Measurements from ENCODE around the gene FZD2. TPM values are rescaled to one million over a fixed set of nuclear protein-coding genes. Genes with fewer than 3 reads are reported as not detected.
A peak's percentile ranks its signal among the peaks of the same experiment; 100 is the strongest.

Gene FZD2
- total and polyA plus RNA-seq, 2 experiments from 2014 or later = 7.1 to 21.4 TPM

DNA sequence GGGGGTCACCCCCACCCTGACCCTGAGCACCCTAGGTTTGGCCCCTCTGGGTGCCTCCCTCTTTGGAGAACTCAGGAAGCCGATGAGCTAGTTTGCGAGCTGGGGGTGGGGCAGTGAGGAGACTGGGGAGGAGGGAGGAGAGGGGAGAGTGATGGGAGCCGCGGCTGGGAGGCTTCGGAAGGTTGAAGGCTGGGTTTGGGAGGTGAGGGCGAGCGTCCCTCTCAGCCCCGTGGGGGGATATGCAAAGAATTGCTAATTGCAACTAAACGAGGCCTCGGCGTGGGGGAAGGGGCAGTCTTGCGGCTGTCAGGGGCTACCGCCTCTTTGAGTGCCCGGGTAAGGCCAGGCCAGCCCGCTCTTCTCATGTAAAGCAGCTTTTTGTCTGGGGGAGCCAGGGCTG is 17.6 kb upstream of the FZD2 start:
- H2AFZ ChIP-seq = no peak overlapping the region

DNA sequence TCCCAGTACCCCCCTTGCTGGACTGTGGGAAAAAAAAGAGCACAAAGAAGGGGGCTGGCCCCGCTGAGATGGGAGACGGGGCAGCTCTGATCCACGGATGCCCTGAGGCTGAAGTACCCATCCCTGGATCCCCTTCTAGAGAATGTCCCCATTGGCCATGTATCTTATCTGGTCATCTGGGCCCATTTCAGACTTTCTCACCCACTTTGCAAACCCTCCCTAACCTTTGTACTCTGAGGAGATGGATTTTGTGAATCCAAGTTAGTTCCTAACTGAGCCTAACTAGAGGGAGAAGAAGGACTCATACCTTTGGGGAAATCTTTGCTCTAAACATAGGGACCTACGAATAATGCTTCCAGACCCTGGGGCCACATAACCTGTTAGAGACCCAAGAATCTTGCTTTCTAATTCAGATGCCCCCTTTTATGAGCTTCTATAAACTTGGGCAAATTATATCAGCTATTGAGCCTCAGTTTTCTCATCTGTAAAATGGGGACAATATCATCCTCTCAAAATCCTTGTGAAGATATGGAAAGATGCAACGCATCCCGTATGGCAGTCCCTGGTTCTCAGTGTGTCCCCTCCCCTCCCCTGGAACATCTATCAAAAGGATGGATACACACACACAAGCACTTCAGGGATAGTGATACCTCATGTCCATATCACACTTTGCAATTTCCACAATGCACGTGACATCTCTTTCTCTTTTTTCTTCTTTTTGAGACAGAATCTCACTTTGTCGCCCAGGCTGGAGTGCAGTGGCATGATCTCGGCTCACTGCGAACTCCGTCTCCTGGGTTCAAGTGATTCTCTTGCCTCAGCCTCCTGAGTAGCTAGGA is 16.8 kb upstream of the FZD2 start:
- H3K4me1 ChIP-seq (ENCODE audit: insufficient read depth) = peaks cover 47% of the 10 kb centered on the region
- 95 to 96% methylated on average over 10 to 11 of the region's 11 CpGs for WGBS, 2 experiments (ENCODE audit: low coverage in 1 of 2, low lambda C conversion rate in 2 of 2, missing lambda C conversion rate in 2 of 2)

More for the DNA sequence above, 17.6 kb upstream of the FZD2 start:
- H3K36me3 ChIP-seq (ENCODE audit: low read depth) = no peaks in the 10 kb centered on the region
- H3K79me2 ChIP-seq (ENCODE audit: insufficient read depth) = no peaks in the 10 kb centered on the region
- H3K27me3 ChIP-seq (replicated peaks; ENCODE audit: insufficient read depth) = no peaks in the 10 kb centered on the region
- H3K9me2 ChIP-seq (ENCODE audit: insufficient read depth) = no peaks in the 10 kb centered on the region
- H3K4me1 ChIP-seq (ENCODE audit: insufficient read depth) = peaks cover 39% of the 10 kb centered on the region
- no peak overlapping the region for H3K4me3 ChIP-seq
- H3K9ac ChIP-seq = no peak overlapping the region
- no peak for DNase-seq
- H3K4me2 ChIP-seq (ENCODE audit: unreplicated experiment) = no peak overlapping the region
- TF ChIP-seq EZH2phosphoT487 (IDR thresholded peaks at IDR 0.05; ENCODE audit: insufficient read depth, low read depth) (no peak), EZH2 (IDR thresholded peaks at IDR 0.05; ENCODE audit: insufficient read depth, poor library complexity, severe bottlenecking) (no peak)
- WGBS, 2 experiments (ENCODE audit: low coverage in 1 of 2, low lambda C conversion rate in 2 of 2, missing lambda C conversion rate in 2 of 2) = 71 to 73% methylated on average over 8 to 15 of the region's 15 CpGs
- no peaks in the 10 kb centered on the region for H4K20me1 ChIP-seq (ENCODE audit: insufficient read depth)
- in situ Hi-C loops (cut with MboI) = loop anchor here (10.0 to 25.0 kb wide), 2 partner anchors 95 to 327 kb away; partner anchors contain the start of gene UBTF
- H3F3A ChIP-seq (ENCODE audit: insufficient read depth) = peaks cover 21% of the 10 kb centered on the region
- no peak overlapping the region for H3K27ac ChIP-seq
- H3K9me3 ChIP-seq (ENCODE audit: low read depth) = no peaks in the 10 kb centered on the region

GRCh38 chr17:44541884-44542581 is 15.3 kb upstream of the FZD2 start:
- Histone ChIP-seq H3K79me2 (ENCODE audit: insufficient read depth) (no peaks in the 10 kb centered on the region), H3K27ac (peak overlapping the region; percentile 85; the same call in 1 of the 2 replicates), H3K27me3 (replicated peaks; ENCODE audit: insufficient read depth) (no peaks in the 10 kb centered on the region), H3K4me3 (no peak overlapping the region), H4K20me1 (ENCODE audit: insufficient read depth) (no peaks in the 10 kb centered on the region), H3K9me2 (ENCODE audit: insufficient read depth) (no peaks in the 10 kb centered on the region), H3K4me1 (ENCODE audit: insufficient read depth) (peaks cover 49% of the 10 kb centered on the region), H3K9me3 (ENCODE audit: low read depth) (no peaks in the 10 kb centered on the region), H3F3A (ENCODE audit: insufficient read depth) (peaks cover 26% of the 10 kb centered on the region), H3K4me2 (ENCODE audit: unreplicated experiment) (no peak overlapping the region), H3K36me3 (ENCODE audit: low read depth) (no peaks in the 10 kb centered on the region), H2AFZ (no peak overlapping the region), H3K9ac (no peak overlapping the region)
- WGBS, 2 experiments (ENCODE audit: low coverage in 1 of 2, low lambda C conversion rate in 2 of 2, missing lambda C conversion rate in 2 of 2) = 68 to 69% methylated on average over 8 of the region's 8 CpGs
- no peak for TF ChIP-seq EZH2 (IDR thresholded peaks at IDR 0.05; ENCODE audit: insufficient read depth, poor library complexity, severe bottlenecking)
- no peak for TF ChIP-seq EZH2phosphoT487 (IDR thresholded peaks at IDR 0.05; ENCODE audit: insufficient read depth, low read depth)
- in situ Hi-C loops (cut with MboI) = loop anchor here (25.0 kb wide), 1 partner anchor 330 kb away; the partner anchor contains the start of gene UBTF
- no peak for DNase-seq

More for the DNA sequence above, 16.8 kb upstream of the FZD2 start:
- Histone ChIP-seq H3K79me2 (ENCODE audit: insufficient read depth) (no peaks in the 10 kb centered on the region), H3K9me3 (ENCODE audit: low read depth) (no peaks in the 10 kb centered on the region), H3K4me3 (no peak overlapping the region), H3K27ac (no peak overlapping the region), H3K9me2 (ENCODE audit: insufficient read depth) (no peaks in the 10 kb centered on the region), H3K36me3 (ENCODE audit: low read depth) (no peaks in the 10 kb centered on the region), H3K4me2 (ENCODE audit: unreplicated experiment) (no peak overlapping the region), H3F3A (ENCODE audit: insufficient read depth) (peaks cover 21% of the 10 kb centered on the region), H3K27me3 (replicated peaks; ENCODE audit: insufficient read depth) (no peaks in the 10 kb centered on the region), H2AFZ (no peak overlapping the region), H3K9ac (no peak overlapping the region), H4K20me1 (ENCODE audit: insufficient read depth) (no peaks in the 10 kb centered on the region)
- in situ Hi-C loops (cut with MboI) = loop anchor here (25.0 kb wide), 1 partner anchor 328 kb away; the partner anchor contains the start of gene UBTF
- DNase-seq = no peak
- no peak for TF ChIP-seq EZH2 (IDR thresholded peaks at IDR 0.05; ENCODE audit: insufficient read depth, poor library complexity, severe bottlenecking)
- no peak for TF ChIP-seq EZH2phosphoT487 (IDR thresholded peaks at IDR 0.05; ENCODE audit: insufficient read depth, low read depth)

- Histone ChIP-seq H3K9ac (peak overlapping the region; percentile 53), H3F3A (ENCODE audit: insufficient read depth) (peaks cover 30% of the 10 kb centered on the region), H3K4me1 (ENCODE audit: insufficient read depth) (peaks cover 59% of the 10 kb centered on the region), H3K9me2 (ENCODE audit: insufficient read depth) (no peaks in the 10 kb centered on the region), H2AFZ (peak overlapping the region; percentile 78), H3K36me3 (ENCODE audit: low read depth) (no peaks in the 10 kb centered on the region), H3K79me2 (ENCODE audit: insufficient read depth) (no peaks in the 10 kb centered on the region), H3K9me3 (ENCODE audit: low read depth) (no peaks in the 10 kb centered on the region), H3K27me3 (replicated peaks; ENCODE audit: insufficient read depth) (no peaks in the 10 kb centered on the region), H3K27ac (peak overlapping the region; percentile 85), H3K4me3 (peak overlapping the region; percentile 49), H3K4me2 (ENCODE audit: unreplicated experiment) (peak overlapping the region; percentile 83), H4K20me1 (ENCODE audit: insufficient read depth) (no peaks in the 10 kb centered on the region)
- TF ChIP-seq EZH2 (IDR thresholded peaks at IDR 0.05; ENCODE audit: insufficient read depth, poor library complexity, severe bottlenecking) (no peak), EZH2phosphoT487 (IDR thresholded peaks at IDR 0.05; ENCODE audit: insufficient read depth, low read depth) (no peak)
- DNase-seq = peak; percentile 88
- in situ Hi-C loops (cut with MboI) = loop anchor here (25.0 kb wide), 1 partner anchor 331 kb away; the partner anchor contains the start of gene UBTF
- WGBS, 2 experiments (ENCODE audit: low coverage in 1 of 2, low lambda C conversion rate in 2 of 2, missing lambda C conversion rate in 2 of 2) = 2 to 7% methylated on average over 5 of the region's 5 CpGs
Measured at GRCh38 chr17:44543213-44543904, 13.9 kb upstream of the FZD2 start.
